H9 (cell line): ENCODE data around the gene SHISA7. TPM values are rescaled to one million over a fixed set of nuclear protein-coding genes. Genes with fewer than 3 reads are reported as not detected.

Experiments
- DNase-seq: peaks from one replicate; pipeline ENCODE4 v3.0.0-alpha.2; 2017
- H2AFZ ChIP-seq: one replicate; pipeline ENCODE4 v1.6.1; 2013; ENCODE audit warnings: mild to moderate bottlenecking, low read length, control low read depth, moderate library complexity
- H2AK5ac ChIP-seq: 2 replicates; pipeline ENCODE4 v1.6.1; 2013; ENCODE audit warnings: low read length, control low read depth, mixed read lengths; ENCODE audit not compliant: insufficient read length
- H2BK120ac ChIP-seq: one replicate; pipeline ENCODE4 v1.6.1; 2013; ENCODE audit warnings: low read depth, mild to moderate bottlenecking, low read length, control low read depth, inconsistent platforms; ENCODE audit not compliant: poor library complexity, severe bottlenecking
- H2BK12ac ChIP-seq: 2 replicates; pipeline ENCODE4 v1.6.1; 2013; ENCODE audit warnings: low read length, control low read depth, mixed read lengths, low read depth; ENCODE audit not compliant: insufficient read length
- H2BK15ac ChIP-seq: 2 replicates; pipeline ENCODE4 v1.6.1; 2013; ENCODE audit warnings: low read depth, low read length, control low read depth
- H2BK20ac ChIP-seq: one replicate; pipeline ENCODE4 v1.6.1; 2013; ENCODE audit warnings: low read depth, mild to moderate bottlenecking, low read length, control low read depth, inconsistent platforms; ENCODE audit not compliant: poor library complexity, severe bottlenecking
- H2BK5ac ChIP-seq: 2 replicates; pipeline ENCODE4 v1.6.1; 2013; ENCODE audit warnings: low read length, control low read depth, mixed read lengths; ENCODE audit not compliant: insufficient read length
- H3K14ac ChIP-seq: 2 replicates; pipeline ENCODE4 v1.6.1; 2013; ENCODE audit warnings: low read length, control low read depth; ENCODE audit not compliant: insufficient read depth
- H3K18ac ChIP-seq: 2 replicates; pipeline ENCODE4 v1.6.1; 2013; ENCODE audit warnings: low read depth, mild to moderate bottlenecking, mixed read lengths, low read length, control low read depth; ENCODE audit not compliant: insufficient read length
- H3K23ac ChIP-seq: 2 replicates; pipeline ENCODE4 v1.6.1; 2013; ENCODE audit warnings: low read length, control low read depth, mixed read lengths, low read depth; ENCODE audit not compliant: insufficient read length
- H3K23me2 ChIP-seq: 2 replicates; pipeline ENCODE4 v1.6.1; 2013; ENCODE audit warnings: low read depth, mild to moderate bottlenecking, mixed read lengths, low read length, control low read depth; ENCODE audit not compliant: insufficient read length, poor library complexity, severe bottlenecking
- H3K27ac ChIP-seq: 2 replicates; pipeline ENCODE4 v1.5.1; 2013; ENCODE audit warnings: low read length, control low read depth, mixed read lengths, low read depth; ENCODE audit not compliant: insufficient read length
- H3K27me3 ChIP-seq: 2 replicates; pipeline ENCODE4 v1.6.1; 2013; ENCODE audit warnings: low read length, control low read depth, inconsistent platforms; ENCODE audit not compliant: insufficient read depth
- H3K4ac ChIP-seq: 2 replicates; pipeline ENCODE4 v1.6.1; 2013; ENCODE audit warnings: low read depth, mild to moderate bottlenecking, control low read depth, inconsistent platforms, low read length, moderate library complexity
- H3K4me1 ChIP-seq: 2 replicates; pipeline ENCODE4 v1.6.1; 2013; ENCODE audit warnings: low read length, control low read depth, inconsistent platforms; ENCODE audit not compliant: insufficient read depth
- H3K4me2 ChIP-seq: 2 replicates; pipeline ENCODE4 v1.6.1; 2013; ENCODE audit warnings: low read length, control low read depth, mixed read lengths; ENCODE audit not compliant: insufficient read length, insufficient read depth
- H3K56ac ChIP-seq: 2 replicates; pipeline ENCODE4 v1.6.1; 2013; ENCODE audit warnings: low read depth, mild to moderate bottlenecking, mixed read lengths, low read length, control low read depth; ENCODE audit not compliant: insufficient read length
- H3K79me1 ChIP-seq: 2 replicates; pipeline ENCODE4 v1.6.1; 2013; ENCODE audit warnings: low read depth, mild to moderate bottlenecking, moderate library complexity, low read length, control low read depth, inconsistent platforms; ENCODE audit not compliant: insufficient read depth, poor library complexity, severe bottlenecking
- H3K79me2 ChIP-seq: 2 replicates; pipeline ENCODE4 v1.6.1; 2013; ENCODE audit warnings: low read length, control low read depth, inconsistent platforms; ENCODE audit not compliant: insufficient read depth
- H3K9ac ChIP-seq: 2 replicates; pipeline ENCODE4 v1.6.1; 2013; ENCODE audit warnings: low read length, control low read depth, mixed read lengths; ENCODE audit not compliant: insufficient read length; ENCODE audit errors: extremely low read depth
- H3K9me3 ChIP-seq: one replicate; pipeline ENCODE4 v1.6.1; 2013; ENCODE audit warnings: low read depth, low read length, inconsistent platforms; ENCODE audit not compliant: control insufficient read depth
- H3T11ph ChIP-seq: one replicate; pipeline ENCODE4 v1.6.1; 2013; ENCODE audit warnings: mild to moderate bottlenecking, low read length, control low read depth, inconsistent platforms
- H4K20me1 ChIP-seq: one replicate; pipeline ENCODE4 v1.6.1; 2013; ENCODE audit not compliant: control insufficient read depth, insufficient read length, insufficient read depth
- H4K5ac ChIP-seq: 2 replicates; pipeline ENCODE4 v1.6.1; 2013; ENCODE audit warnings: low read depth, mild to moderate bottlenecking, mixed read lengths, low read length, control low read depth; ENCODE audit not compliant: insufficient read length
- H4K8ac ChIP-seq: replicated peaks from 2 replicates; pipeline ENCODE4 v1.6.1; 2013; ENCODE audit warnings: low read length, control low read depth, mixed read lengths, low read depth; ENCODE audit not compliant: insufficient read length
- H4K91ac ChIP-seq: 2 replicates; pipeline ENCODE4 v1.6.1; 2013; ENCODE audit warnings: low read depth, mild to moderate bottlenecking, moderate library complexity, mixed read lengths, low read length, control low read depth; ENCODE audit not compliant: insufficient read length
- H3K27ac Mint-ChIP-seq, 3 experiments: 2 replicates in 2 of 3; 3 replicates in 1 of 3; pipeline ENCODE4 v1.8.0; 2020 to 2021; ENCODE audit warnings: mixed read lengths in 3 of 3, mild to moderate bottlenecking in 1 of 3, moderate library complexity in 1 of 3
- H3K27me3 Mint-ChIP-seq: 2 replicates; pipeline ENCODE4 v1.8.0; 2021; ENCODE audit warnings: low read depth, mild to moderate bottlenecking, moderate library complexity, mixed read lengths
- H3K36me3 Mint-ChIP-seq, 3 experiments: 2 replicates in 2 of 3; 3 replicates in 1 of 3; pipeline ENCODE4 v1.8.0; 2020 to 2021; ENCODE audit warnings: low read depth in 3 of 3, mixed read lengths in 3 of 3; ENCODE audit not compliant: insufficient read depth in 1 of 3
- H3K4me1 Mint-ChIP-seq, 2 experiments: 2 replicates each; pipeline ENCODE4 v1.8.0; 2020; ENCODE audit warnings: mixed read lengths in 2 of 2
- H3K4me3 Mint-ChIP-seq, 2 experiments: 2 replicates in 1 of 2; 3 replicates in 1 of 2; pipeline ENCODE4 v1.8.0; 2020 to 2021; ENCODE audit warnings: mild to moderate bottlenecking in 2 of 2, mixed read lengths in 2 of 2, moderate library complexity in 1 of 2
- H3K9me3 Mint-ChIP-seq, 2 experiments: 2 replicates in 1 of 2; 3 replicates in 1 of 2; pipeline ENCODE4 v1.8.0; 2020; ENCODE audit warnings: mild to moderate bottlenecking in 2 of 2, mixed read lengths in 2 of 2, moderate library complexity in 1 of 2
- WGBS: extraction: QIAGEN DNeasy Blood & Tissue Kit; methylation state at CpG from one replicate; pipeline ENCODE4 v1.1.7; 2013; ENCODE audit warnings: missing lambda C conversion rate, low lambda C conversion rate, mixed read lengths; ENCODE audit not compliant: insufficient read length; ENCODE audit errors: extremely low coverage; 5-methylcytosine and 5-hydroxymethylcytosine counted together
- total RNA-seq: library from RNA; stranded (reverse); gene quantifications from 2 replicates; pipeline ENCODE4 v1.2.1, GENCODE V29; 2021
- TF ChIP-seq, protein P1 (sequence below): fragments of 200-600 bp; sonication (generic); conservative IDR thresholded peaks from 3 replicates; pipeline ENCODE4 v1.8.0; 2021; ENCODE audit warnings: antibody characterized with exemption, mild to moderate bottlenecking

Gene SHISA7
- total RNA-seq, 1 experiment from 2014 or later, result 0.31 TPM

DNA sequence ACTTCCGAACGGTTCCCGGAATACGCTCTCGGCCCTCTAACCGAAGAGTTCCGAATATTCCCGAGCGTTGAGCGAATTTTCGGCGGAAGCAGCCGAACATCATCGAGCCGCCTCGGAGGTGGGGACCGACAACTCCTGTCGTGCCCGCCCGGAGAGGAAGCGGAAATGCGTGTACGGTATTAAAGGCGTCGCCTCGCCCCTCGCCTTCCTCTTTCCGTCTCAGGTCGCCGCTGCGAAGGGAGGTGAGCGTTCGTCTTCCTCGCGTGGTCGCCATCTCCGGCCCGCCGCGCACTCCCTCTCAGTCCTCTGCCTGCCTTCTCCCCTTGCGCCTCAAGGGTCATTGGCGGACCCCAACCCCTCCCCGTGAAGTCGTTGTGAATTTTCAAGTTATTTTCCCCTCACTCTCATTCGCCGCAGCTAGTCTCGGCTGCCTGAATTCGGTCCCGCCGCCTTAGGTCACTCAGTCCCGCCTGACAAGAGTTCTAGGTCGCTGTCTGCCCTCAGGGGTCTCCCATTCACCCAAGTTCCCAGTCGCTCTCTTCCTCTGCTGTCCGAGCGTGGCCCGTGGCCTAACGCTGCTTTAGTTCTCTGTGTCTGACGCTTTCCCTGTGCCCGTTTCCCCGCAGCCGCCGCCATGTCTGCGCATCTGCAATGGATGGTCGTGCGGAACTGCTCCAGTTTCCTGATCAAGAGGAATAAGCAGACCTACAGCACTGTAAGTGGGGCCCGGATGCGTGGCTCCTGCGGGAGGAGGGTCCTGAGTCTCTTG lies 57.2 kb downstream of the SHISA7 start, which contains the start of gene RPL28:
Gene RPL28, plus strand, starts transcription at position 209 of the 769 bp plus-strand sequence. Its CDS starts 426 bp downstream, at position 635.
- H3K4me1 Mint-ChIP-seq, result peaks cover 45 to 57% of the 10 kb centered on the region in 2 experiments
- H4K20me1 ChIP-seq, result peaks cover 3% of the 10 kb centered on the region
- H3K14ac ChIP-seq, result peak within 1 kb of the TSS; percentile 84

More for the DNA sequence above, 57.2 kb downstream of the SHISA7 start, which contains the start of gene RPL28:
- no CpG with 5 or more reads among the region's 68 CpGs for WGBS
- peak within 1 kb of the TSS; percentile 99 for H2AFZ ChIP-seq
- H3K4me1 ChIP-seq, result peaks cover 8% of the 10 kb centered on the region
- peak within 1 kb of the TSS; percentile 98 to 99 (median 99) for H3K27ac Mint-ChIP-seq
- peak within 1 kb of the TSS; percentile 94 for H3K9ac ChIP-seq
- no peak within 1 kb of the TSS for H2AK5ac ChIP-seq
- H3K23me2 ChIP-seq, result peaks cover 28% of the 10 kb centered on the region
- peaks cover 17% of the 10 kb centered on the region; the same call in 1 of the 2 replicates for H3K79me2 ChIP-seq
- H2BK120ac ChIP-seq, result no peak within 1 kb of the TSS
- no peak within 1 kb of the TSS for H3T11ph ChIP-seq
- H3K9me3 Mint-ChIP-seq, result peaks cover 2 to 3% of the 10 kb centered on the region in 2 experiments; a peak in 2 of 5 replicates
- H3K27ac ChIP-seq, result peak within 1 kb of the TSS; percentile 82
- no peak within 1 kb of the TSS for H2BK20ac ChIP-seq
- H3K23ac ChIP-seq, result no peak within 1 kb of the TSS
- no peak within 1 kb of the TSS for H3K4ac ChIP-seq
- H2BK5ac ChIP-seq, result no peak within 1 kb of the TSS
- H3K27me3 Mint-ChIP-seq, result peaks cover 19% of the 10 kb centered on the region
- no peak within 1 kb of the TSS for H2BK12ac ChIP-seq
- peak; percentile 98 for DNase-seq
- H3K79me1 ChIP-seq, result peaks cover 15% of the 10 kb centered on the region
- peak within 1 kb of the TSS; percentile 80 for H3K18ac ChIP-seq
- TF ChIP-seq, protein P1, sequence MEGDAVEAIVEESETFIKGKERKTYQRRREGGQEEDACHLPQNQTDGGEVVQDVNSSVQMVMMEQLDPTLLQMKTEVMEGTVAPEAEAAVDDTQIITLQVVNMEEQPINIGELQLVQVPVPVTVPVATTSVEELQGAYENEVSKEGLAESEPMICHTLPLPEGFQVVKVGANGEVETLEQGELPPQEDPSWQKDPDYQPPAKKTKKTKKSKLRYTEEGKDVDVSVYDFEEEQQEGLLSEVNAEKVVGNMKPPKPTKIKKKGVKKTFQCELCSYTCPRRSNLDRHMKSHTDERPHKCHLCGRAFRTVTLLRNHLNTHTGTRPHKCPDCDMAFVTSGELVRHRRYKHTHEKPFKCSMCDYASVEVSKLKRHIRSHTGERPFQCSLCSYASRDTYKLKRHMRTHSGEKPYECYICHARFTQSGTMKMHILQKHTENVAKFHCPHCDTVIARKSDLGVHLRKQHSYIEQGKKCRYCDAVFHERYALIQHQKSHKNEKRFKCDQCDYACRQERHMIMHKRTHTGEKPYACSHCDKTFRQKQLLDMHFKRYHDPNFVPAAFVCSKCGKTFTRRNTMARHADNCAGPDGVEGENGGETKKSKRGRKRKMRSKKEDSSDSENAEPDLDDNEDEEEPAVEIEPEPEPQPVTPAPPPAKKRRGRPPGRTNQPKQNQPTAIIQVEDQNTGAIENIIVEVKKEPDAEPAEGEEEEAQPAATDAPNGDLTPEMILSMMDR, result no peak
- H3K36me3 Mint-ChIP-seq, result peaks cover 40 to 53% (median 50%) of the 10 kb centered on the region in 3 experiments
- peak within 1 kb of the TSS; percentile 98 to 100 for H3K4me3 Mint-ChIP-seq
- H3K27me3 ChIP-seq, result peaks cover 2% of the 10 kb centered on the region; the same call in 1 of the 2 replicates
- peak within 1 kb of the TSS; percentile 87 for H3K4me2 ChIP-seq
- H4K91ac ChIP-seq, result no peak within 1 kb of the TSS
- H4K5ac ChIP-seq, result no peak within 1 kb of the TSS
- no peak within 1 kb of the TSS for H2BK15ac ChIP-seq
- H4K8ac ChIP-seq, result no peak within 1 kb of the TSS
- H3K56ac ChIP-seq, result no peak within 1 kb of the TSS
- H3K9me3 ChIP-seq, result no peaks in the 10 kb centered on the region
